Measurements from ENCODE around the gene SPATS2L.
"Not testable (repeated sequence)": the region's sequence is repeated elsewhere in the genome, so short reads cannot be mapped to it uniquely, and the experiment has no call there.

Gene SPATS2L

DNA sequence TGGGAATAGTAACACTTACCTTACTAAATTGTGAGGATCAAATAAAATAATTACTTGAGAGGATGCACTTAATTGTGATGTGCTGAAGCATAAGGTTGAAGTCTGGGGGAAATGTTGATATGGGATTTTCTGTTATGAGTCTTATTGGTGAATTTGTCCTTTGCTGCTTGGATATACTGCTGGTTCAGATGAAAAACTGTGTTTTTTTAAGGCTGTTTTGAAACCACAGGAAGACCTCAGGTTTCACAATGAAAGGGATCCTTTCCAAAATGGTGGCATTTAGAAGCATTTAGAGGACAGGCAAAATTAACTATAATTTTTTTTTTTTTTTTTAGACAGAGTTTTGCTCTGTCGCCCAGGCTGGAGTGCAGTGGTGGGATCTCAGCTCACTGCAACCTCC, 34.9 kb downstream of the SPATS2L start:
- H3K27ac ChIP-seq: no peak overlapping the region
- ChIA-PET CTCF (no interaction called here), POLR2A (ENCODE audit: low non-redundant PET) (no interaction called here)
- DNase-seq (ENCODE audit: low spot score): no peak
- TF ChIP-seq, protein P1, sequence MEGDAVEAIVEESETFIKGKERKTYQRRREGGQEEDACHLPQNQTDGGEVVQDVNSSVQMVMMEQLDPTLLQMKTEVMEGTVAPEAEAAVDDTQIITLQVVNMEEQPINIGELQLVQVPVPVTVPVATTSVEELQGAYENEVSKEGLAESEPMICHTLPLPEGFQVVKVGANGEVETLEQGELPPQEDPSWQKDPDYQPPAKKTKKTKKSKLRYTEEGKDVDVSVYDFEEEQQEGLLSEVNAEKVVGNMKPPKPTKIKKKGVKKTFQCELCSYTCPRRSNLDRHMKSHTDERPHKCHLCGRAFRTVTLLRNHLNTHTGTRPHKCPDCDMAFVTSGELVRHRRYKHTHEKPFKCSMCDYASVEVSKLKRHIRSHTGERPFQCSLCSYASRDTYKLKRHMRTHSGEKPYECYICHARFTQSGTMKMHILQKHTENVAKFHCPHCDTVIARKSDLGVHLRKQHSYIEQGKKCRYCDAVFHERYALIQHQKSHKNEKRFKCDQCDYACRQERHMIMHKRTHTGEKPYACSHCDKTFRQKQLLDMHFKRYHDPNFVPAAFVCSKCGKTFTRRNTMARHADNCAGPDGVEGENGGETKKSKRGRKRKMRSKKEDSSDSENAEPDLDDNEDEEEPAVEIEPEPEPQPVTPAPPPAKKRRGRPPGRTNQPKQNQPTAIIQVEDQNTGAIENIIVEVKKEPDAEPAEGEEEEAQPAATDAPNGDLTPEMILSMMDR (conservative IDR thresholded peaks at IDR 0.05; ENCODE audit: low read depth): no peak

DNA sequence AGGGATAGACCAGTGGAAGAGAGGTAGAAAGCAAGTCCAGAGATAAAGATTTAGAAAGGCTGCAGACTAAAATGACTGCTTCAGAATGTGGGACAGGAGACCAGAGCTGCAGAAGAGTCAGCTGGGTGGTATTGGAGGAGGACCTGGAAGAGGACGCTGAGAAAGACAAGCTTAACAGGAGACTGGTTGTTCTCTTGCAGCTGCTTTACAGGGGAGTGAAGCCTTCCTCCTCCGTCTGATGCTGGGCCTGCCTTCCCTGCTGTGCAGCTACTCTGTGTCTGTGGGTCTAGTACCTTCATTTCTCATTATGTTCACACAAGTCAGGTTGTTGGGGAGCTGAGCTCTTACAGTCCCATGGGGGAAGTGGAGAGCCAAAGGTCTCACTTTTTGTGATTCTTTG, 35.7 kb downstream of the SPATS2L start:
- H3K27ac ChIP-seq: no peak overlapping the region
- TF ChIP-seq, protein P1 (conservative IDR thresholded peaks at IDR 0.05; ENCODE audit: low read depth): no peak
- POLR2A ChIA-PET (ENCODE audit: low non-redundant PET): no interaction called here
- no peak for DNase-seq (ENCODE audit: low spot score)
- CTCF ChIA-PET: no interaction called here

DNA sequence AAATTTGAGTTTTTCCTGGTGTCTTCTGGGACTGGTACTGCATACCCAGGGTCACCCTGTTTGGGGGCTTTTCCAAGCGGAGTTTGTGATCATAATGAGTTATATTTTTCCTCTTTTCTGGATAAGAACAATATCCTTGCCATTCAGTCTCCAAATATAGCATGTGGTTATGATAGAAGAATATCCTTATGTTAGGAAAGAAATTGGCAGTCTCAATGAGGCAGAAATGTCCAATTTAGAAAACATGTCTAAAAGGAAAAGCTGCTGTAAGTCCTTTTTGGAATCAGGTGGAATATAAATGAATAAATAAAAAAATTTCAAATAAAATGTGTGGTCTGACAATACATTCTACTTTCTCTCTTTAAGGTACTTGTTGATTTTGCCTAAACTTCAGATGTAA, 36.2 kb downstream of the SPATS2L start:
- DNase-seq (ENCODE audit: low spot score): no peak
- POLR2A ChIA-PET (ENCODE audit: low non-redundant PET): no interaction called here
- no peak overlapping the region for H3K27ac ChIP-seq
- TF ChIP-seq, protein P1 (conservative IDR thresholded peaks at IDR 0.05; ENCODE audit: low read depth): no peak
- CTCF ChIA-PET: interaction anchor here (0.6 kb wide), 1 partner anchor 638 kb away, joined by 3 read pairs; no protein-coding TSS in a partner anchor

DNA sequence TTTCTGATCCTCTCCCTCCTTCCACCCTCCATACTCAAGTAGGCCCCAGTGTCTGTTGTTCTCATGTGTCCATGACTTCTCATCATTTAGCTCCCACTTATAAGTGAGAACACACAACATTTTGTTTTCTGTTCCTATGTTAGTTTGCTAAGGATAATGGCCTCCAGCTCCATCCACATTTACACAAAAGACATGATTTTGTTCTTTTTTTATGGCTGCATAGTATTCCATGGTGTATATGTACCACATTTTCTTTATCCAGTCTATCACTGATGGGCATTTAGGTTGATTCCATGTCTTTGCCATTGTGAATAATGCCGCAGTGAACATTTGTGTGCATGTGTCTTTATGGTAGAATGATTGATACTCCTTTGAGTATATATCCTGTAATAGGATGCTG, 37.7 kb downstream of the SPATS2L start:
- H3K27ac ChIP-seq; CTCF ChIA-PET; DNase-seq (ENCODE audit: low spot score); POLR2A ChIA-PET (ENCODE audit: low non-redundant PET): not testable (repeated sequence)

DNA sequence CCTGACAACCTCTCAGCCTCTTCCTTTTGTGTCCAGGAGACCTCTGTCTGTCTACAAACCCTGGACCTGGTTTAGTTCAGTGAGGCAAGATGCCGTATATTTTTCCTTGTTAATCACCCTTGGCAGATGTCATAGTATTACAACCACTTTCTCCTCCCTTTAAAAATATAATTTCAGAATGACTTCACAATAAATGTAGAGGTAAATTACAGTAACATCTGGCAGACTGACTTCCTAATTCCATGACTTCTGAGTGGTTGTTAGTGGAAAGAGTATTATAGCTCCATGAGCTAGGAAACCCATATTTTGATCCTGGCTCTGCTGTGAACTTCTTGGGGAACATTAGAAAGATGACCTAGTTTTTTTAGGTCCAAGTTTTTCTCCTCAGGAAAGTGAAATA, 39.5 kb downstream of the SPATS2L start:
- POLR2A ChIA-PET (ENCODE audit: low non-redundant PET): no interaction called here
- H3K27ac ChIP-seq: no peak overlapping the region
- TF ChIP-seq, protein P1 (conservative IDR thresholded peaks at IDR 0.05; ENCODE audit: low read depth): no peak
- no peak for DNase-seq (ENCODE audit: low spot score)
- CTCF ChIA-PET: no interaction called here

DNA sequence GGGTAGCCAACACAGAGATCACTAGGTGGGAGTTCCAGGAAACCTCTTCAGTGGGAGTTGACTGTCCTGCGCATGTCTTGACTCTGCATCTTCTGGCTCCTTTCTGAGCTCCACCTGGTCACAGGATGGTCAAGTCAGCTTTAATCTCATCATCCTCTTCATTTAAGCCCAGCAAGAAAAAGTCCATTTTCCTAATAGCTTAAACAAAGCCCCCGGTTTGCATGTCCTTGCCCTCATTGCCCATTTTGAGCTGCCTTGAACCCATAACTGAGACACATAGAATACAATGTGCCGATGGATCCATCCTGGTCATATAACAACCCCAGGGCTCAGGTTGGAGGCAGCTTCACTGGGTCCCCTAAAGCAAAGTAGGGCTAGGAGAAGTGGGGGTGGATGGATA, 40.8 kb downstream of the SPATS2L start:
- TF ChIP-seq, protein P1 (conservative IDR thresholded peaks at IDR 0.05; ENCODE audit: low read depth): no peak
- POLR2A ChIA-PET (ENCODE audit: low non-redundant PET): no interaction called here
- H3K27ac ChIP-seq: no peak overlapping the region
- CTCF ChIA-PET: no interaction called here
- no peak for DNase-seq (ENCODE audit: low spot score)

DNA sequence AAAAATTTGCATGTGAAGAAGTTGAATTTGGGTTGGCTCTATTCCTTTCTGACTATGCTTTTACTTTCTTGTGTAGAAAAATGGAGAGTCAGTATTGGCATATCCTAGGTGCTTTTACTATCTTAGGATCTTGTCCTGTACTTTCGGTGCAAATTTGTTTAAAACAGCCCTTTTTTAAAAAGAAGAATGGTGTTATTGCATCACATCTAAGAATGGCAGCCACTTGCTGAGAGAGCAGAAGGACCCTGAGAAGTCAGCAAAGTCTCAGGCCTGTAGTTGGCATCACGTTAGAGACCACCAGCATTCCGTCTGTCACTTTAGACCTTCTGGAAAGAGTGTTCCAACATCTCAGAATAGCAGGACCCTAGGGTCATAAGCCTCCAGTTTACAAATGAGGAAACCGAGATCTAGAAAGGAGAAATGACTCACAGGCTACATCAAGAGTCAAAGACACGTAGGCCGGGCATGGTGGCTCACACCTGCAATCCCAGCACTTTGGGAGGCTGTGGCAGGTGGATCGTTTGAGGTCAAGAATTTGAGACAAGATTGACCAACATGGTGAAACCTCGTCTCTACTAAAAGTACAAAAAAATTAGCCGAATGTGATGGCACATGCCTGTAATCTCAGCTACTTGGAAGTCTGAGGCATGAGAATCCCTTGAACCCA, 42.5 kb downstream of the SPATS2L start:
- POLR2A ChIA-PET (ENCODE audit: low non-redundant PET): no interaction called here
- DNase-seq (ENCODE audit: low spot score): no peak
- CTCF ChIA-PET: no interaction called here
- TF ChIP-seq, protein P1 (conservative IDR thresholded peaks at IDR 0.05; ENCODE audit: low read depth): no peak
- H3K27ac ChIP-seq: no peak overlapping the region

Data from RWPE1 (cell line).